ENCODE measurements around the gene USP43. TPM values are rescaled to one million over a fixed set of nuclear protein-coding genes. Genes with fewer than 3 reads are reported as not detected.
A peak's percentile ranks its signal among the peaks of the same experiment; 100 is the strongest.
"Not testable (repeated sequence)": the region's sequence is repeated elsewhere in the genome, so short reads cannot be mapped to it uniquely, and the experiment has no call there.

Gene USP43, protein sequence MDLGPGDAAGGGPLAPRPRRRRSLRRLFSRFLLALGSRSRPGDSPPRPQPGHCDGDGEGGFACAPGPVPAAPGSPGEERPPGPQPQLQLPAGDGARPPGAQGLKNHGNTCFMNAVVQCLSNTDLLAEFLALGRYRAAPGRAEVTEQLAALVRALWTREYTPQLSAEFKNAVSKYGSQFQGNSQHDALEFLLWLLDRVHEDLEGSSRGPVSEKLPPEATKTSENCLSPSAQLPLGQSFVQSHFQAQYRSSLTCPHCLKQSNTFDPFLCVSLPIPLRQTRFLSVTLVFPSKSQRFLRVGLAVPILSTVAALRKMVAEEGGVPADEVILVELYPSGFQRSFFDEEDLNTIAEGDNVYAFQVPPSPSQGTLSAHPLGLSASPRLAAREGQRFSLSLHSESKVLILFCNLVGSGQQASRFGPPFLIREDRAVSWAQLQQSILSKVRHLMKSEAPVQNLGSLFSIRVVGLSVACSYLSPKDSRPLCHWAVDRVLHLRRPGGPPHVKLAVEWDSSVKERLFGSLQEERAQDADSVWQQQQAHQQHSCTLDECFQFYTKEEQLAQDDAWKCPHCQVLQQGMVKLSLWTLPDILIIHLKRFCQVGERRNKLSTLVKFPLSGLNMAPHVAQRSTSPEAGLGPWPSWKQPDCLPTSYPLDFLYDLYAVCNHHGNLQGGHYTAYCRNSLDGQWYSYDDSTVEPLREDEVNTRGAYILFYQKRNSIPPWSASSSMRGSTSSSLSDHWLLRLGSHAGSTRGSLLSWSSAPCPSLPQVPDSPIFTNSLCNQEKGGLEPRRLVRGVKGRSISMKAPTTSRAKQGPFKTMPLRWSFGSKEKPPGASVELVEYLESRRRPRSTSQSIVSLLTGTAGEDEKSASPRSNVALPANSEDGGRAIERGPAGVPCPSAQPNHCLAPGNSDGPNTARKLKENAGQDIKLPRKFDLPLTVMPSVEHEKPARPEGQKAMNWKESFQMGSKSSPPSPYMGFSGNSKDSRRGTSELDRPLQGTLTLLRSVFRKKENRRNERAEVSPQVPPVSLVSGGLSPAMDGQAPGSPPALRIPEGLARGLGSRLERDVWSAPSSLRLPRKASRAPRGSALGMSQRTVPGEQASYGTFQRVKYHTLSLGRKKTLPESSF
- 0.05 and 0.07 TPM in 2 replicates for polyA plus RNA-seq (2012; rRNA removed)
- polyA plus RNA-seq (2012; cell fraction: cytosol; rRNA removed), result not detected in 2 replicates
- polyA plus RNA-seq (2012; cell fraction: nucleus; rRNA removed), result 0.45 and 0.48 TPM in 2 replicates

DNA sequence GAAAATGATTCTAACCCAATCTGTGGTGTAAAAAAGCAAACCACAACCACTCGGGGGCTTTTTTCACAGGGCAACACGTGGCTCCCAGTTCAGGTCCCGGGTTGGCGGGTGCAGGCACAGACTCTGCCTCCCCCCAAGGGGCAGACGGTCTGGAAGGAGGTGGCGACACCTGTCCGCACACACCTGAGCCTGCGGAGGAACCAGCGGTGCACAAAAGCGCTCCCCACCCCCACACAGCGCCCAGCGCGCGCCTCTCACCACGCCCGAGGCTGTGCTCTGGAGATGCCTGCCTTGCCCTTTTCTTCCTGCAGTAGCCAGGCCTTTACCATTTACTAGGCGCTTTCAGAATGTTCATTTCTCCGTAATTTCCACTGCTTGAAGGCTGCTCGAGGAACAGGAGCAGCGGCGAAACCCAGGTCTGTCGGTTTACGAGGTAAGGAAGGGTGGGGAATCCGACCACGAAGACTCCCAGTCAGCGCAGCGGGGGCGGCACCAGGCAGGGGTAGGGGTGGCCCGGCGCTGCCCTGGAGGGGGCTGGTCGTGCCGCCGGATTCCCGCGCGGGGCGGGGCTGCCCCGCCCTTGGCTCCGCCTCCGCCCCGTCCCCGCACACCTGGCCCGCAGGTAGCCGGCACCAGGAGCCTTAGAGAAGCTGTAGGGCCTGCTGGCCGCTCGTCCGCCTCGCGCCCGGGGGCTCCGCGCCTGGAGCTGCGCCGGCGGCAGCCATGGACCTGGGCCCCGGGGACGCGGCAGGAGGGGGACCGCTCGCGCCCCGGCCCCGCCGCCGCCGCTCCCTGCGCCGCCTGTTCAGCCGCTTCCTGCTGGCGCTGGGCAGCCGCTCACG lies at the start of gene USP43:
TSS of gene USP43 (plus strand) at position 608 of the 842 bp plus-strand sequence. CDS start at position 724, 116 bp downstream.
- H3K4me1 ChIP-seq (ENCODE audit: control insufficient read depth in 1 of 2, insufficient read depth in 2 of 2, low read depth in 1 of 2, low read length in 1 of 2), result no peaks in the 10 kb centered on the region
- no peaks in the 10 kb centered on the region for H3F3A ChIP-seq (replicated peaks; ENCODE audit: insufficient read depth)
- POLR2A ChIA-PET, result no interaction called here
- H3K9ac ChIP-seq, result no peak within 1 kb of the TSS
- peak within 1 kb of the TSS; percentile 46; the same call in 1 of the 2 replicates for H2AFZ ChIP-seq (ENCODE audit: low read depth)
- TF ChIP-seq FOSL2 (IDR thresholded peaks at IDR 0.05; ENCODE audit: borderline replicate concordance, low read depth) (no peak), RCOR1 (IDR thresholded peaks at IDR 0.05; ENCODE audit: low read length) (no peak), CHD2 (IDR thresholded peaks at IDR 0.05; ENCODE audit: low read length, partially characterized antibody) (no peak), EZH2phosphoT487 (IDR thresholded peaks at IDR 0.05; ENCODE audit: borderline replicate concordance, low read depth) (no peak), RAD21 (IDR thresholded peaks at IDR 0.05; ENCODE audit: low read length) (no peak), TCF12 (IDR thresholded peaks at IDR 0.05) (no peak)
- TF ChIP-seq, protein P1, sequence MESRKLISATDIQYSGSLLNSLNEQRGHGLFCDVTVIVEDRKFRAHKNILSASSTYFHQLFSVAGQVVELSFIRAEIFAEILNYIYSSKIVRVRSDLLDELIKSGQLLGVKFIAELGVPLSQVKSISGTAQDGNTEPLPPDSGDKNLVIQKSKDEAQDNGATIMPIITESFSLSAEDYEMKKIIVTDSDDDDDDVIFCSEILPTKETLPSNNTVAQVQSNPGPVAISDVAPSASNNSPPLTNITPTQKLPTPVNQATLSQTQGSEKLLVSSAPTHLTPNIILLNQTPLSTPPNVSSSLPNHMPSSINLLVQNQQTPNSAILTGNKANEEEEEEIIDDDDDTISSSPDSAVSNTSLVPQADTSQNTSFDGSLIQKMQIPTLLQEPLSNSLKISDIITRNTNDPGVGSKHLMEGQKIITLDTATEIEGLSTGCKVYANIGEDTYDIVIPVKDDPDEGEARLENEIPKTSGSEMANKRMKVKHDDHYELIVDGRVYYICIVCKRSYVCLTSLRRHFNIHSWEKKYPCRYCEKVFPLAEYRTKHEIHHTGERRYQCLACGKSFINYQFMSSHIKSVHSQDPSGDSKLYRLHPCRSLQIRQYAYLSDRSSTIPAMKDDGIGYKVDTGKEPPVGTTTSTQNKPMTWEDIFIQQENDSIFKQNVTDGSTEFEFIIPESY (IDR thresholded peaks at IDR 0.05; ENCODE audit: borderline replicate concordance, low read depth), result no peak
- 0% methylated on average over 14 of the region's 72 CpGs for WGBS (ENCODE audit: low lambda C conversion rate)
- peak within 1 kb of the TSS; percentile 55 for H3K4me2 ChIP-seq
- H4K20me1 ChIP-seq (ENCODE audit: insufficient read depth), result no peaks in the 10 kb centered on the region
- H3K79me2 ChIP-seq (ENCODE audit: insufficient read depth), result no peaks in the 10 kb centered on the region
- H3K9me3 ChIP-seq, result no peaks in the 10 kb centered on the region
- no peaks in the 10 kb centered on the region for H3K36me3 ChIP-seq (replicated peaks in 1 of 2; ENCODE audit: control insufficient read depth in 1 of 2, insufficient read depth in 2 of 2, low read length in 1 of 2)
- peak within 1 kb of the TSS; percentile 29 to 43; a peak in 3 of 4 replicates for H3K4me3 ChIP-seq (ENCODE audit: low read depth in 2 of 2, low read length in 1 of 2)
- H3K27me3 ChIP-seq (ENCODE audit: insufficient read depth), result peaks cover 40% of the 10 kb centered on the region
- H3K9me2 ChIP-seq, result no peaks in the 10 kb centered on the region
- peak; percentile 36 for DNase-seq
- no peak within 1 kb of the TSS for H3K27ac ChIP-seq (ENCODE audit: low read depth in 2 of 2, low read length in 1 of 2)
- CTCF ChIA-PET, result no interaction called here

DNA sequence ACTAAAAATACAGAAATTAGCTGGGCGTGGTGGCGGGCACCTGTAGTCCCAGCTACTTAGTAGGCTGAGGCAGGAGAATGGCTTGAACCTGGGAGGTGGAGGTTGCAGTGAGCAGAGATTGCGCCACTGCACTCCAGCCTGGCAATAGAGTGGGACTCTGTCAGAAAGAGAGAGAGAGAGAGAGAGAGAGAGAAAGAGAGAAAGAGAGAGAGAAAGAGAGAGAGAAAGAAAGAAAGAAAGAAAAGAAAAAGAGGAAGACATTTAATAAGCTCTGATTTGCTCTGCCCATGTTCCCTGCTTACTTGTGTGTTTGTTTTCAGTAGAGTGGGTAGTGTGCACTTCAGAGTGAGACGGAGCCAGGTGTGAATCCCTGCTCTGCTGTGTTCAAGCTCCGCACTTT lies 47.7 kb upstream of the USP43 start:
- H3K4me3 ChIP-seq (ENCODE audit: low read depth in 2 of 2, low read length in 1 of 2); H3K27me3 ChIP-seq (ENCODE audit: insufficient read depth); POLR2A ChIA-PET; H3K36me3 ChIP-seq (replicated peaks in 1 of 2; ENCODE audit: control insufficient read depth in 1 of 2, insufficient read depth in 2 of 2, low read length in 1 of 2); H3K4me1 ChIP-seq (ENCODE audit: control insufficient read depth in 1 of 2, insufficient read depth in 2 of 2, low read depth in 1 of 2, low read length in 1 of 2); H3F3A ChIP-seq (replicated peaks; ENCODE audit: insufficient read depth); H3K9me3 ChIP-seq; H3K9me2 ChIP-seq; H3K27ac ChIP-seq (ENCODE audit: low read depth in 2 of 2, low read length in 1 of 2); H3K4me2 ChIP-seq; H3K79me2 ChIP-seq (ENCODE audit: insufficient read depth); H2AFZ ChIP-seq (ENCODE audit: low read depth); H3K9ac ChIP-seq; DNase-seq; H4K20me1 ChIP-seq (ENCODE audit: insufficient read depth): not testable (repeated sequence)
- CTCF ChIA-PET, result interaction anchor here (3.5 kb wide), 1 partner anchor 20 kb away, joined by 16 read pairs; the partner anchor contains the start of gene CFAP52
- 32% methylated on average over 5 of the region's 5 CpGs for WGBS (ENCODE audit: low lambda C conversion rate)
